Measurements from ENCODE around the gene SMIM29. TPM values are rescaled to one million over a fixed set of nuclear protein-coding genes. Genes with fewer than 3 reads are reported as not detected.

Gene SMIM29
- total RNA-seq, 1 donor: 35.5 TPM

GRCh38 chr6:34230653-34231371 is 18.0 kb downstream of the SMIM29 start:
- peak in 2 of 3 donors; percentile 54 to 75 for DNase-seq (ENCODE audit: low read depth in 2 of 3, low spot score in 2 of 3)

- no peak for DNase-seq (ENCODE audit: low read depth in 2 of 3, low spot score in 2 of 3)
Observed at GRCh38 chr6:34229877-34230276, 18.9 kb downstream of the SMIM29 start.

GRCh38 chr6:34227761-34228421 is 20.9 kb downstream of the SMIM29 start:
- no peak for DNase-seq (ENCODE audit: low read depth in 2 of 3, low spot score in 2 of 3)

GRCh38 chr6:34226731-34227586 is 21.8 kb downstream of the SMIM29 start:
- peak in 1 of 3 donors; percentile 47 for DNase-seq (ENCODE audit: low read depth in 2 of 3, low spot score in 2 of 3)

- no peak for DNase-seq (ENCODE audit: low read depth in 2 of 3, low spot score in 2 of 3)
Observed at GRCh38 chr6:34226066-34226465, 22.7 kb downstream of the SMIM29 start.

GRCh38 chr6:34225551-34225950 is 23.3 kb downstream of the SMIM29 start:
- no peak for DNase-seq (ENCODE audit: low read depth in 2 of 3, low spot score in 2 of 3)

GRCh38 chr6:34223956-34224940 is 24.6 kb downstream of the SMIM29 start:
- DNase-seq (ENCODE audit: low read depth in 2 of 3, low spot score in 2 of 3): peak; percentile 86 to 98 (median 97)

- DNase-seq (ENCODE audit: low read depth in 2 of 3, low spot score in 2 of 3): no peak
Observed at GRCh38 chr6:34223381-34223955, 25.3 kb downstream of the SMIM29 start.

GRCh38 chr6:34218691-34219090 is 30.1 kb downstream of the SMIM29 start:
- DNase-seq (ENCODE audit: low read depth in 2 of 3, low spot score in 2 of 3): no peak

- DNase-seq (ENCODE audit: low read depth in 2 of 3, low spot score in 2 of 3): no peak
Observed at GRCh38 chr6:34213772-34214171, 35.0 kb downstream of the SMIM29 start.

- DNase-seq (ENCODE audit: low read depth in 2 of 3, low spot score in 2 of 3): no peak
Observed at GRCh38 chr6:34207695-34208443, 40.9 kb downstream of the SMIM29 start.

GRCh38 chr6:34206726-34207125 is 42.1 kb downstream of the SMIM29 start:
- no peak for DNase-seq (ENCODE audit: low read depth in 2 of 3, low spot score in 2 of 3)

GRCh38 chr6:34205916-34206315 is 42.9 kb downstream of the SMIM29 start:
- DNase-seq (ENCODE audit: low read depth in 2 of 3, low spot score in 2 of 3): no peak

GRCh38 chr6:34205466-34205865 is 43.3 kb downstream of the SMIM29 start:
- no peak for DNase-seq (ENCODE audit: low read depth in 2 of 3, low spot score in 2 of 3)

GRCh38 chr6:34204693-34205092 is 44.1 kb downstream of the SMIM29 start:
- DNase-seq (ENCODE audit: low read depth in 2 of 3, low spot score in 2 of 3): no peak

- no peak for DNase-seq (ENCODE audit: low read depth in 2 of 3, low spot score in 2 of 3)
Observed at GRCh38 chr6:34202329-34203201, 46.2 kb downstream of the SMIM29 start.

GRCh38 chr6:34201455-34202107 is 47.2 kb downstream of the SMIM29 start:
- DNase-seq (ENCODE audit: low read depth in 2 of 3, low spot score in 2 of 3): no peak
